IPS-NIHi11 (cell line): ENCODE results near the gene FNDC5.

ENCODE experiments used
- DNase-seq: peaks from one replicate; pipeline ENCODE4 v3.0.0; 2012; ENCODE audit warnings: mixed read lengths, low spot score

FNDC5 gene

GRCh38 chr1:32884032-32884372, 13.3 kb upstream of the FNDC5 start:
- DNase-seq, result no peak

GRCh38 chr1:32883338-32884031, 12.8 kb upstream of the FNDC5 start:
- no peak for DNase-seq

DNA sequence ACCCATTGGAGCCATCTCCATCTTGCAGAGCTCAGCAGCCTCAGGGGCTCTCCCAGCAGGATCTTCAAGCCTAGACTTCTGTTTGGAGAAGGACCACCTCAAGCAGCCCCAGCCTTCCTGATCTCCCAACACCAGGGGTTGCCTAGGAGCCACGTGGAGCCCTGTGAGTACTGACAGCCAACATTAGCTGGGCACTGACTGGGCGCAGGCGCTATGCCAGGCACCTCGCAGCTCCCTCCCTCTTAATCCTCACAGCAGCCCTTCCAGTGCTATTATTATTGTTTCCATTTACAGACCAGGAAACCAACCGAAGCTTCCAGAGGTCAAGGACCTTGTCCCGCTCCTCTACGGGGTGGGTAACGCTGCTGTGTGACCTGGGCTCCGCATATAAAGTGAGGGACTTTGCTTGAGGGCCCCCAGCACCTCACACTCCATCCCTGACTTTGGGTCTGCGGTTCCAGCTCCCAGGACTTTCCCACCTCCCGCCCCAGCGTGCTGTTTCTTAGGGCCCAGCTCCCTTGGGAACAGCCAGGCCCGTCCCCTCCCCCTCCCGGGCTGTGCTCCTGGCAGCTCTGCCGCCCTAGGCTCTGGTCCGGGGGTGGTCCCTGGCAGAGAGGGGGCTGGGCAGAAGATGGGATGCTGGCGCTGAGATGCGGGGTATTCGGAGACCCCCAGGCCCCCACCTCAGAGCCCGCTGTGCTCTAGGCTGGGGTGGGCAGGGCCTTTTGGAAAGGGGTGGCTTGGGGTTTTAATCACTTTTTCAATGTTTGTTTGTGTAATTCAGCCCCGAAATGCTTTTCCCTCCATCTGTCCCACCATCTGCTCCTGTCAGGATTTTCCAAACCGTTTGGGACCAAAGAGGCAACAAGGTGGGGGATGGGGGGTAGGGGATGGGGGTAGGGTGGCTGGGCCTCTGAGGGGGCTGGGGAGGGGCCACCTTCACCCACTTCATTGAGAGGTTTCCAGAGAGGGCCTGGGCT, 11.4 kb upstream of the FNDC5 start:
- no peak for DNase-seq

DNA sequence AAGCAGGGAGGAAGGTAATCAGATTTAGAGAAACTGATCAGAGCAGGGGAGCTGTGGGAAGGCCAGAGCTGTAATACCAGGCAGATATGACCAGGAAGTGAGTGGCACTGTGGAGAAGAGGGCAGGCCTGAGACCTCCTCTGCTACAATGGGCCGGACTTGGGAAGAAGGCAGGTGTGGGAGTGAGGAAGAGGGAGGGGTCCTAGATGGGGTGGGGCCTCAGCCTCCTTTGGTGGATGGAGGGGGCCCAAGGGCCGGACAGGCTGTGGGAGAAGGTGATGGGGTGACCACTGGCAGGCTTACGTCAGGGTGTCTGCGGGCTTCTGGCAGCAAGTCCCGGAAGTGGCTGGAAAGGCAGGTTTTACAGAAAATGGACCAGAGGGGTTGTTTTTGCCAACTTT, 10.6 kb upstream of the FNDC5 start:
- no peak for DNase-seq

DNA sequence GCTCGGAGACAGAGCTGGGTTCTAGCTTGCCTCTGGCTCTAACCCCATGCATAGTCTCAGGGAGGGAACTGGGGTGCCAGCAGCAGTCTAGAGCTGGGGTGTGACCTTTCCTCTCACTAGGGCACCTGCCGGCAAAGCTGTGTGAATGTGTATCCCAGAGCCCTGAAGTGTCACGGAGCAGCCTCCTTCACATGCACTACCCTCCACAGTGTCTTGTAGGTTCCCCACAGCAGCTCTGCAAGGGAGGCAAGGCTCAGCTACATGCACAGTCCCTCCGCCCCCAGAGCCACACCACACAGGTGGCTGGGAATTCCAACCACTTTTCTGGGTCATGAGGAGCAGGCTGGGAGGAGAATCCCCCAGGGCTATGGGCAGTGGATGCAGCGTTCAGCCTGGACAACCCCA, 7.9 kb upstream of the FNDC5 start:
- no peak for DNase-seq

GRCh38 chr1:32878183-32878582, 7.5 kb upstream of the FNDC5 start:
- DNase-seq, result peak; percentile 77

GRCh38 chr1:32877211-32878110, 6.7 kb upstream of the FNDC5 start:
- no peak for DNase-seq

DNA sequence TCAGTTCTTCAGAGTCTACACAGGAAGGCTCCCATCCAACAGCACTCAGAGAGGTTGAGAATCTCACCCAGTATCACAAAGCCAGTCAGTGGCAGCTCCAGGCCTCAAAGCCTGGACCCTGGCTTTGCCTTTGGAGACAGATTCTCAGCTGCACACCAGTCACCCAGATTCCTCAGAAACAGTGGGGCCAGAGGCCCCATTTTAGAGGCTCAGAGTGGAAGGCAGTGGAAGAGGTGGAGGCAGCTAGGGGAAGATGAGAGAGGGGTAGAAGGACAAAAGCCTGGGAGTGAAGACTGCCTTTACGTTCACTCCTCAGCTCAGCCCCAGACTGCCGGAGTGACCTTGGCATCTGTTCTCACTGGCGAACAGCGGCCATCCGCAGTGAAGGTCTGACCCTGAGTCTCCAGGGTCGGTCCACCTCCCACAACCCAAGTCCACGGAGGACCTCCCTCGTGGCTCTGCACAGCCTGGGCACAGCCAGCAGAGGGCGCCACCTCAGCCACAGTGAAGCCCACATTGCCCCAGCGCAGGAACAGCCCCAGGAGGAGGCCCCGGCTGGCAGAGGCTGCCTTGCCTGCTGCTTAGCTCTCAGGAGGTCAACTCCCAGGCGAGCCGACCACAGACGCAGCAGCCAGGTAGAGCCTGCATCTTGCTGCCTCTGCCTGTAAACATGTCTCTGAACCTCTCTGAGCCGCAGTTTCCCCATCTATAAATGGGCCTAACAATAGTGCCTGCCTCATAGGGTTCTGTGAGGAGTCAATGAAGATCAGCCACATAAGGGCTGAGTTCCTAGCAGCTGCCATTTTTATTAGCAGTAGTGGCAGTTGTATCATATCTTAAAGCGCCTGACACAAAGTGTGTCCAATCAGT, 5.9 kb upstream of the FNDC5 start:
- DNase-seq, result peak; percentile 82

GRCh38 chr1:32874860-32875752, 4.4 kb upstream of the FNDC5 start:
- DNase-seq, result no peak

GRCh38 chr1:32873484-32873883, 2.8 kb upstream of the FNDC5 start:
- no peak for DNase-seq

GRCh38 chr1:32872192-32872460, 1.4 kb upstream of the FNDC5 start:
- DNase-seq, result no peak

DNA sequence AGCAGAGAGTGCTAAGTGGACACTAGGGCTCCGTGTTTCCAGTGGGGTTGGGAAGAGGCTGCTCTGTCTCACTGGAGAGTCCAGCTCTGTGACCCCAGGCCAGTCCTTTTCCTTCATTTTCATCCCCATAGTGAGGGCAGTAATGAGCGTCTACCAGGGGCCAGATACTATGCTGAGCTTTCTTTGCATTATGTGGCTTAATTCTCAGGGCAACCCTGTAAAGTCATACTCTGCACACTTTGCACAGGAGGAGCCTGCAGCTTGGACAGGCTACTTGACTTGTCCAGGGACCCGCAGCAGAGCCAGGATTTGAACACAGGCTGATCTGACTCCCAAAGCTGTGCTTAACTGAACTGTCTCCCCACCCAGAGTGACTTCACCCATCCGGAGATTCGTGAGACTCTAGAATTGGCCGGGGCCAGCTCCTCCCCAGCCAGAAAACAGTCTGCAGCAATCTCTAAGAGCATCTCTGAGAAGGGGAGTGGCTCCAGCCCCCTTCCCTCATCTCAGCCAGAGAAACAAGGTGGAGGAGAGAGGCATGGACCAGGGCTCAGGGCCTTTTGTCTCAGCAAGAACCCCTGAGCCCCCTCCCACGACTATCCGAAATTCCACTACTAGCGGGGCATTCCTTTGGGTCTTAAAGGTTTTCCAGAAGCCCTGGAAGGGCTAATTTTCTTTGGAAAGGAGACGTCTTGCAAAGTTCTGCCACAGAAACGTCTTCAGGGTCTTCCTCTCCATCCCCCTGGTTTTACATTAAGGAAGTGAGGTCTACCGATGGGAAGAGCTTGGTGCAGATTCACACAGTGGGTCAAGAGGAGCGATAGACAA, 866 bp upstream of the FNDC5 start:
- no peak for DNase-seq

DNA sequence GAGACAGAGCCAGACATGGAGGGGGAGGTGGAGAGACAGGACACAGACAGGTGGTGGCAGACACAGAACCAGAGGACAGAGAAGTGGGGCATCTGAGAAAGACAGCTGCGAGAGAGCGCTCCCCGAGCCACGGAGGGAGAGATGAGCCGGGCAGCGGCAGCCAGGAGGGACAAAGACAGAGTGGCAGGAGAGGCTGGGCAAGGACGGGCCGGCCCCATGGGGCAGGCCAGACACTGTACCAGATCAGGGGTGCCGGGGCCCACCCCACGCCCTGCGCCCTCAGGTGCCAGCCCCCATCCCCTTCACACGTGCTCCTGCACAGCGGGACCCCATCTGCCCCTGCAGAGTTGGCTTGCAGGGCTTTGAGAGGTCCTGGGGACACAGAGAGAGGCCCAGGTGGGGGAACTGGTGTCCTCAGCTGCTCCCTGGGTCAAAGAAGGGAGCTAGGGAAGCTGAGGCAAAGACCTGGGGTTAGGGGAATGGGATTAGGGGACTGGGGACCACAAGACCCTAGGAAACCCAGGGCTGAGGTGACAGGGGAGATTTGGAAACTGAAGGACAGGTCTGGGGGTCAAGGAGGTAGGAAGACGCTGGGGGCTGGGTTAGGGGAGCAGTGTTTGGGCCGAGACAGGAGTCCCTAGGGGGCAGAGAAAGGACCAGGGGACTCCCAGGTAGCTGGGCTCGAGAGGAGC, 643 bp downstream of the FNDC5 start:
- no peak for DNase-seq

GRCh38 chr1:32868806-32869455, 1.8 kb downstream of the FNDC5 start:
- DNase-seq, result no peak

DNA sequence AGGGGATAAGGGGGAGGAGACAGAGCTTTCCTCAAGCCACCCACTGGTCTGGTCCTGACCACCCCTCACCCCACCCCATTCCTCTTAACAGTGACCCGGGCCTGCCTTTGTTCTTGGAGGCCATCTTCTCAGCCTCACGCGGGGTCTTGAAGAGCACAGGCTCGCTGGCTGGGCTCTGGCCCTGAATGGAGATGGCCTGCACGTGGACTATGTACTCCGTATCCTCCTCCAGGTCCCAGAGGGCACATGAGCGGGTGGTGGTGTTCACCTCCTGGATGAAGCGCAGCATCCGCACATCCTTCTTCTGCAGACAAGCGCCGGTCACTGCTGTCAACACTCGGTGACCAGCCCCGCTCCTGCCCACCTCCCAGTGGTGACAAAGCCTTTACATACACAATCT, 2.6 kb downstream of the FNDC5 start:
- no peak for DNase-seq

- DNase-seq, result no peak
Measured at GRCh38 chr1:32867671-32868070, 3.0 kb downstream of the FNDC5 start.

DNA sequence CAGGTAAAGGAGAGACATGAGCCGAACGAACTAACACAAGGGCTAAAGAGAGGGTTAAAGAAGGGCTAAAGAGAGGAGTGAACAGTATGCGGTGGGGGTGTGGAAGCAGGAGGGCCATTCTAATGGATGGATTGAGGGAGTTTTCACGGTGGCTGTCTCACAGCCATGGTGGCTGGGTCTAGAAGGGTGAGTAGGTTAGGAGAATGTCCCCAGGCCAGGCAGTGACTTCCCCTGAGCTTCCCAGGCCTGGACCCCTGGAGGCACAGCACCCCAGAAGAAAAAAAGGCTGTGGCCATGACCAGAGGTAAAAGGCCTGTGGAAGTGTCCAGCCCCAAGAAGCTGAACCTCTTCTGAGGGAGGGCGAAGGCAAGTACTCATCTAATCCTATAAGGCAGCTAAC, 3.6 kb downstream of the FNDC5 start:
- no peak for DNase-seq

GRCh38 chr1:32865639-32866405, 4.9 kb downstream of the FNDC5 start:
- DNase-seq, result no peak
